ENCODE data around the gene LZTR1. TPM values are rescaled to one million over a fixed set of nuclear protein-coding genes. Genes with fewer than 3 reads are reported as not detected.
"Not testable (repeated sequence)": the region's sequence is repeated elsewhere in the genome, so short reads cannot be mapped to it uniquely, and the experiment has no call there.

LZTR1 gene
- total RNA-seq, 1 experiment from 2014 or later: 41.5 TPM

- DNase-seq (ENCODE audit: low spot score); in situ Hi-C loops (cut with HindIII; ENCODE audit: low sequenced_read_pairs): not testable (repeated sequence)
These were observed 27.1 kb downstream of the LZTR1 start for GRCh38 chr22:21009208-21009607.

- no peak for DNase-seq (ENCODE audit: low spot score)
- in situ Hi-C loops (cut with HindIII; ENCODE audit: low sequenced_read_pairs): no loop called here
These were observed 27.7 kb downstream of the LZTR1 start for GRCh38 chr22:21009638-21010425.

- in situ Hi-C loops (cut with HindIII; ENCODE audit: low sequenced_read_pairs): no loop called here
These were observed 28.5 kb downstream of the LZTR1 start for GRCh38 chr22:21010426-21011113.

GRCh38 chr22:21012446-21013407 is 30.6 kb downstream of the LZTR1 start:
- peak; percentile 84 for DNase-seq (ENCODE audit: low spot score)
- in situ Hi-C loops (cut with HindIII; ENCODE audit: low sequenced_read_pairs): no loop called here

More at GRCh38 chr22:21010426-21011113, 28.5 kb downstream of the LZTR1 start:
- DNase-seq (ENCODE audit: low spot score): no peak

- in situ Hi-C loops (cut with HindIII; ENCODE audit: low sequenced_read_pairs): no loop called here
- peak; percentile 48 for DNase-seq (ENCODE audit: low spot score)
These were observed 31.6 kb downstream of the LZTR1 start for GRCh38 chr22:21013657-21014201.

- in situ Hi-C loops (cut with HindIII; ENCODE audit: low sequenced_read_pairs): no loop called here
- peak; percentile 94 for DNase-seq (ENCODE audit: low spot score)
These were observed 32.2 kb downstream of the LZTR1 start for GRCh38 chr22:21014202-21014725.

GRCh38 chr22:21014726-21015465 is 32.8 kb downstream of the LZTR1 start, which contains the start of gene P2RX6:
TSS of gene P2RX6 (plus strand) at chr22:21015165. CDS start at chr22:21015175, 10 bp downstream.
- DNase-seq (ENCODE audit: low spot score): no peak
- in situ Hi-C loops (cut with HindIII; ENCODE audit: low sequenced_read_pairs): no loop called here

GRCh38 chr22:21015466-21016006 is 33.4 kb downstream of the LZTR1 start:
- DNase-seq (ENCODE audit: low spot score): no peak
- in situ Hi-C loops (cut with HindIII; ENCODE audit: low sequenced_read_pairs): no loop called here

- DNase-seq (ENCODE audit: low spot score): no peak
- in situ Hi-C loops (cut with HindIII; ENCODE audit: low sequenced_read_pairs): no loop called here
These were observed 34.7 kb downstream of the LZTR1 start for GRCh38 chr22:21016644-21017420.

- in situ Hi-C loops (cut with HindIII; ENCODE audit: low sequenced_read_pairs): no loop called here
- no peak for DNase-seq (ENCODE audit: low spot score)
These were observed 36.2 kb downstream of the LZTR1 start for GRCh38 chr22:21018314-21018713.

- no peak for DNase-seq (ENCODE audit: low spot score)
- in situ Hi-C loops (cut with HindIII; ENCODE audit: low sequenced_read_pairs): no loop called here
These were observed 38.8 kb downstream of the LZTR1 start for GRCh38 chr22:21020802-21021429.

GRCh38 chr22:21022507-21022906 is 40.4 kb downstream of the LZTR1 start:
- DNase-seq (ENCODE audit: low spot score): no peak
- in situ Hi-C loops (cut with HindIII; ENCODE audit: low sequenced_read_pairs): no loop called here

GRCh38 chr22:21022955-21023614 is 41.0 kb downstream of the LZTR1 start:
- no peak for DNase-seq (ENCODE audit: low spot score)
- in situ Hi-C loops (cut with HindIII; ENCODE audit: low sequenced_read_pairs): no loop called here

- DNase-seq (ENCODE audit: low spot score): no peak
- in situ Hi-C loops (cut with HindIII; ENCODE audit: low sequenced_read_pairs): no loop called here
These were observed 43.2 kb downstream of the LZTR1 start for GRCh38 chr22:21025266-21025665.

- in situ Hi-C loops (cut with HindIII; ENCODE audit: low sequenced_read_pairs): no loop called here
- DNase-seq (ENCODE audit: low spot score): no peak
These were observed 44.0 kb downstream of the LZTR1 start for GRCh38 chr22:21025763-21026755.
